Hepatocyte (in vitro differentiated cells): ENCODE data around the gene AMER1.

Experiments
- EZH2 ChIP-seq: fragments of 200-600 bp; sonication (generic); IDR thresholded peaks from 2 replicates; pipeline ENCODE4 v1.6.1; 2016; ENCODE audit warnings: antibody characterized with exemption, mild to moderate bottlenecking, borderline replicate concordance
- EZH2phosphoT487 ChIP-seq: fragments of 200-600 bp; sonication (generic); IDR thresholded peaks from one replicate; pipeline ENCODE4 v1.6.1; 2018; ENCODE audit warnings: antibody characterized with exemption, mild to moderate bottlenecking, low read depth, moderate library complexity; ENCODE audit not compliant: unreplicated experiment, severe bottlenecking
- TF ChIP-seq, protein P1 (sequence below): fragments of 200-600 bp; sonication (generic); IDR thresholded peaks from 2 replicates; pipeline ENCODE4 v1.5.1; 2016; ENCODE audit warnings: antibody characterized with exemption, mild to moderate bottlenecking; ENCODE audit not compliant: poor library complexity

DNA sequence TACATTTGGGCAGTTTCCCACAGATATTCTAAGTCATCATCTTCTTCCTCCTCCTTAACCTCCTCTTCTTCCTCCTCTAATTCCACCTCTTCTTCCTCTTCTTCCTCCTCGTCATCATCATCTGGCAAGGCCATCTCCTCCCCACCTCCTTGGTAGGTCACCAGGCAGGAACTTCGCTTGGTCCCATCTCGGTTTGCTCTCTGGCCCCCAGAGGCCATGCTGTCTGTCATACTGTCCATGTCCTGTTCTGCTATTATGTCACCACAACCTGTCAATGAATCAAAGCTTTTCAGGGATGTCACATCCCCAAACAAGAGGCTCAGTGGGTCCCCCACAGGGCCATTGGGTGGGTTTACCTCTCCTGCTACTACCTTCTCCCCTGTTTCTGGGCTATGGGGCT is 13.5 kb downstream of the AMER1 start:
- TF ChIP-seq EZH2, result no peak
- TF ChIP-seq, protein P1, sequence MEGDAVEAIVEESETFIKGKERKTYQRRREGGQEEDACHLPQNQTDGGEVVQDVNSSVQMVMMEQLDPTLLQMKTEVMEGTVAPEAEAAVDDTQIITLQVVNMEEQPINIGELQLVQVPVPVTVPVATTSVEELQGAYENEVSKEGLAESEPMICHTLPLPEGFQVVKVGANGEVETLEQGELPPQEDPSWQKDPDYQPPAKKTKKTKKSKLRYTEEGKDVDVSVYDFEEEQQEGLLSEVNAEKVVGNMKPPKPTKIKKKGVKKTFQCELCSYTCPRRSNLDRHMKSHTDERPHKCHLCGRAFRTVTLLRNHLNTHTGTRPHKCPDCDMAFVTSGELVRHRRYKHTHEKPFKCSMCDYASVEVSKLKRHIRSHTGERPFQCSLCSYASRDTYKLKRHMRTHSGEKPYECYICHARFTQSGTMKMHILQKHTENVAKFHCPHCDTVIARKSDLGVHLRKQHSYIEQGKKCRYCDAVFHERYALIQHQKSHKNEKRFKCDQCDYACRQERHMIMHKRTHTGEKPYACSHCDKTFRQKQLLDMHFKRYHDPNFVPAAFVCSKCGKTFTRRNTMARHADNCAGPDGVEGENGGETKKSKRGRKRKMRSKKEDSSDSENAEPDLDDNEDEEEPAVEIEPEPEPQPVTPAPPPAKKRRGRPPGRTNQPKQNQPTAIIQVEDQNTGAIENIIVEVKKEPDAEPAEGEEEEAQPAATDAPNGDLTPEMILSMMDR, result no peak
- TF ChIP-seq EZH2phosphoT487, result no peak
